Spleen (tissue), 11 donors: ENCODE measurements around the gene GC. TPM values are rescaled to one million over a fixed set of nuclear protein-coding genes. Genes with fewer than 3 reads are reported as not detected.
"Not testable (repeated sequence)": the region's sequence is repeated elsewhere in the genome, so short reads cannot be mapped to it uniquely, and the experiment has no call there.

Experiments used
- DNase-seq: peaks from one replicate; pipeline ENCODE4 v3.0.0-alpha.2; 2020
- H3K27ac ChIP-seq, 8 donors: fragments of 200-600 bp; sonication (generic) in 7 of 8; 1 replicate in 4 of 8; 2 replicates in 4 of 8; pipeline versions ENCODE4 v1.5.0 to v1.8.0; 2016 to 2021; ENCODE audit warnings: inconsistent platforms in 4 of 8, mild to moderate bottlenecking in 4 of 8, moderate library complexity in 1 of 8
- H3K27me3 ChIP-seq, 7 donors: fragments of 200-600 bp; sonication (generic) in 6 of 7; replicated peaks in 1 of 7; 1 replicate in 4 of 7; 2 replicates in 3 of 7; pipeline versions ENCODE4 v1.5.0 to v1.8.0; 2016 to 2021; ENCODE audit warnings: inconsistent platforms in 3 of 7, mild to moderate bottlenecking in 1 of 7
- H3K36me3 ChIP-seq, 6 donors: fragments of 200-600 bp; sonication (generic) in 5 of 6; 1 replicate in 4 of 6; 2 replicates in 2 of 6; pipeline versions ENCODE4 v1.5.0 to v1.8.0; 2016 to 2021; ENCODE audit warnings: inconsistent platforms in 2 of 6
- H3K4me1 ChIP-seq, 6 donors: fragments of 200-600 bp; sonication (generic) in 5 of 6; 1 replicate in 3 of 6; 2 replicates in 3 of 6; pipeline versions ENCODE4 v1.5.0 to v1.8.0; 2016 to 2021; ENCODE audit warnings: inconsistent platforms in 3 of 6
- H3K4me3 ChIP-seq, 8 donors: fragments of 200-600 bp; sonication (generic) in 7 of 8; 1 replicate in 4 of 8; 2 replicates in 4 of 8; pipeline versions ENCODE4 v1.5.0 to v1.8.0; 2016 to 2021; ENCODE audit warnings: inconsistent platforms in 4 of 8, mild to moderate bottlenecking in 4 of 8, moderate library complexity in 2 of 8
- H3K9me3 ChIP-seq, 8 donors: fragments of 200-600 bp; sonication (generic) in 7 of 8; 1 replicate in 4 of 8; 2 replicates in 4 of 8; pipeline versions ENCODE4 v1.5.0 to v1.8.0; 2016 to 2021; ENCODE audit warnings: inconsistent platforms in 4 of 8
- CTCF ChIP-seq, 11 experiments: fragments of 200-600 bp in 7 of 11; fragments of 450-650 bp in 4 of 11; sonication (generic) in 4 of 11; IDR thresholded peaks in 8 of 11; conservative IDR thresholded peaks in 3 of 11; 1 replicate in 7 of 11; 2 replicates in 4 of 11; pipeline versions ENCODE4 v1.4.0 to v1.8.0; 2016 to 2021; ENCODE audit warnings: antibody characterized with exemption in 11 of 11, inconsistent platforms in 4 of 11, mild to moderate bottlenecking in 1 of 11
- POLR2A ChIP-seq, 3 donors: fragments of 450-650 bp; IDR thresholded peaks; one replicate each; pipeline ENCODE4 v1.5.1; 2017; ENCODE audit warnings: antibody characterized with exemption in 3 of 3, mild to moderate bottlenecking in 1 of 3
- POLR2AphosphoS5 ChIP-seq, 3 donors: sonication (generic); formaldehyde crosslinking; IDR thresholded peaks; one replicate each; pipeline ENCODE4 v1.5.1; 2017; ENCODE audit warnings: antibody characterized with exemption in 3 of 3
- WGBS, 5 donors: extraction: QIAGEN DNeasy Blood & Tissue Kit in 3 of 5; methylation state at CpG; one replicate each; pipeline versions ENCODE4 v1.1.5 to v1.1.7; 2013 to 2018; 5-methylcytosine and 5-hydroxymethylcytosine counted together
- intact Hi-C: fragments of 100-400 bp; cut with DNase I; formaldehyde crosslinking; loops from one replicate; pipeline ENCODE4 v1.15.0; 2023; ENCODE audit warnings: low total_unique reads
- polyA plus RNA-seq, 3 donors: library from polyadenylated mRNA; stranded (reverse); fragments of 200-250 nt; gene quantifications; one replicate each; pipeline ENCODE4 v1.2.1, GENCODE V29; 2013
- total RNA-seq, 7 donors: library from RNA; depleted of rRNA in 3 of 7; stranded (reverse); fragments of >200 nt in 3 of 7; fragmentation: NEBNext Ultra II Directional in 4 of 7; extraction: Animal tissue kit (Norgen Biotek cat#: 25700) in 4 of 7; gene quantifications; one replicate each; pipeline versions ENCODE4 v1.1.0 to v1.2.1, GENCODE V29; 2016 to 2021
- donor health status: healthy with polysubstance abuse.
- donor health status: DM: no; HTN: no; CAD: no; lungs with moderate emphysema.
- donor health status: DM: no; HTN: no; CAD: no.
- donor health status: Bipolar disorder and iron deficiency.
- donor health status: healthy.
- donor health status: DM: no; HTN: no; CAD: no.
- donor health status: DM: yes; HTN: yes; CAD: no.

GC gene
- total and polyA plus RNA-seq, 10 donors = 1.0 TPM; not detected in 9

- no peaks in the 10 kb centered on the region for H3K36me3 ChIP-seq
- no peaks in the 10 kb centered on the region for H3K27me3 ChIP-seq
- no peak overlapping the region for H3K27ac ChIP-seq
- whole genome bisulfite sequencing, 5 donors = 82 to 89% (median 87%) methylated on average over 2 of the region's 2 CpGs; no CpG with 5 or more reads in 1 of the 5 donors
- intact Hi-C loops = no loop called here
- H3K4me3 ChIP-seq = no peak overlapping the region
- H3K9me3 ChIP-seq = peaks cover 0 to 8% (median 0%) of the 10 kb centered on the region in 8 donors
- TF ChIP-seq CTCF (IDR thresholded peaks at IDR 0.05 in 8 of 11, conservative IDR thresholded peaks at IDR 0.05 in 3 of 11) = no peak
- TF ChIP-seq POLR2AphosphoS5 (IDR thresholded peaks at IDR 0.05) = no peak
- no peak for TF ChIP-seq POLR2A (IDR thresholded peaks at IDR 0.05)
- no peak for DNase-seq
- H3K4me1 ChIP-seq = no peaks in the 10 kb centered on the region
Measured at GRCh38 chr4:71814433-71814832, 30.6 kb upstream of the GC start.

GRCh38 chr4:71809805-71810204 lies 25.9 kb upstream of the GC start:
- H3K27ac ChIP-seq, H3K4me1 ChIP-seq, H3K27me3 ChIP-seq, H3K36me3 ChIP-seq, H3K9me3 ChIP-seq, DNase-seq, H3K4me3 ChIP-seq, intact Hi-C loops: not testable (repeated sequence)
- WGBS, 5 donors = 70 to 93% (median 89%) methylated on average over 1 of the region's 1 CpG

- no peak overlapping the region for H3K4me3 ChIP-seq
- no peaks in the 10 kb centered on the region for H3K36me3 ChIP-seq
- DNase-seq = no peak
- WGBS, 5 donors = 65 to 74% (median 71%) methylated on average over 3 of the region's 3 CpGs
- TF ChIP-seq POLR2A (IDR thresholded peaks at IDR 0.05) (no peak), POLR2AphosphoS5 (IDR thresholded peaks at IDR 0.05) (no peak), CTCF (IDR thresholded peaks at IDR 0.05 in 8 of 11, conservative IDR thresholded peaks at IDR 0.05 in 3 of 11) (no peak)
- no peaks in the 10 kb centered on the region for H3K4me1 ChIP-seq
- intact Hi-C loops = no loop called here
- no peaks in the 10 kb centered on the region for H3K9me3 ChIP-seq
- no peak overlapping the region for H3K27ac ChIP-seq
- H3K27me3 ChIP-seq = no peaks in the 10 kb centered on the region
Measured at GRCh38 chr4:71807469-71807868, 23.6 kb upstream of the GC start.

- DNase-seq, H3K36me3 ChIP-seq, H3K27ac ChIP-seq, H3K4me3 ChIP-seq, H3K27me3 ChIP-seq, H3K9me3 ChIP-seq, H3K4me1 ChIP-seq, intact Hi-C loops: not testable (repeated sequence)
- 64 to 77% (median 73%) methylated on average over 2 of the region's 2 CpGs for WGBS, 5 donors
Measured at GRCh38 chr4:71805230-71805629, 21.4 kb upstream of the GC start.

- WGBS, 5 donors = 68 to 82% (median 75%) methylated on average over 4 of the region's 4 CpGs
- H3K27me3 ChIP-seq, H3K9me3 ChIP-seq, intact Hi-C loops, H3K4me3 ChIP-seq, DNase-seq, H3K4me1 ChIP-seq, H3K36me3 ChIP-seq, H3K27ac ChIP-seq: not testable (repeated sequence)
Measured at GRCh38 chr4:71804017-71804697, 20.3 kb upstream of the GC start.

GRCh38 chr4:71785959-71786358 lies 2.1 kb upstream of the GC start:
- Histone ChIP-seq H3K4me3 (no peak overlapping the region), H3K4me1 (peaks cover 0 to 10% (median 0%) of the 10 kb centered on the region in 6 donors), H3K27me3 (no peaks in the 10 kb centered on the region), H3K27ac (no peak overlapping the region), H3K36me3 (no peaks in the 10 kb centered on the region), H3K9me3 (no peaks in the 10 kb centered on the region)
- intact Hi-C loops = no loop called here
- WGBS, 5 donors = 48 to 75% (median 55%) methylated on average over 4 of the region's 4 CpGs
- no peak for TF ChIP-seq POLR2A (IDR thresholded peaks at IDR 0.05)
- no peak for TF ChIP-seq CTCF (IDR thresholded peaks at IDR 0.05 in 8 of 11, conservative IDR thresholded peaks at IDR 0.05 in 3 of 11)
- no peak for TF ChIP-seq POLR2AphosphoS5 (IDR thresholded peaks at IDR 0.05)
- no peak for DNase-seq
